ENCODE results near the gene HDAC9.

DNA sequence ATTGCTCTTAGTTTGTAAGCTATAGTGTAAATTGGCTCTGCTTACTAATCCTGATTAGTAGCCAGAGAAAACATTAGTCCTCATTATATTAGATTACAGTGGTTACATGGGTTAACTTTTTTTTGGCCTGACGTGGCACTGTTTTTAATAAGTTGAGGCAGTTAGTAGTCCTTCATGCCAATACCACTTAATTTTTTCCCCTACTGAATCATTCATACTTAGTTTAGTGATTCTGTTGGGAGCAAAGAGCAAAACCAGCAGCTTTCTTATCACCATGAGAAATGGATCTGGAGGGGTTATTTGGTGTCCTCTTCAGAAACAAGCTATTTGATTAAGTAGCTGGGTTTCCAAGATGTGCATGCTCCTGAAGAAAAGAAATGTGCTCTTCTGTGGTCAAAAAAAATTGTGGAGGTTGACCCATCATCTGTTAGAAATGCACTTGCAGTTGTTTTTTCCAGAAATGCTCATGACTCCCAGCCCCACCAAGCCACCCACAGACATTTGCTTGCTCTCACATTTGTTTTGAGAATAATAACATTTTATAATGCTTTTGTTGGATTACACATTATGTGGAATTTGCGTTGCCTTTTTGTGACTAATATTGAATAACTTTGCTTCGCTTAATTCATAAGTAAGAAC is 258.5 kb downstream of the HDAC9 start:
- TF ChIP-seq, protein P1, sequence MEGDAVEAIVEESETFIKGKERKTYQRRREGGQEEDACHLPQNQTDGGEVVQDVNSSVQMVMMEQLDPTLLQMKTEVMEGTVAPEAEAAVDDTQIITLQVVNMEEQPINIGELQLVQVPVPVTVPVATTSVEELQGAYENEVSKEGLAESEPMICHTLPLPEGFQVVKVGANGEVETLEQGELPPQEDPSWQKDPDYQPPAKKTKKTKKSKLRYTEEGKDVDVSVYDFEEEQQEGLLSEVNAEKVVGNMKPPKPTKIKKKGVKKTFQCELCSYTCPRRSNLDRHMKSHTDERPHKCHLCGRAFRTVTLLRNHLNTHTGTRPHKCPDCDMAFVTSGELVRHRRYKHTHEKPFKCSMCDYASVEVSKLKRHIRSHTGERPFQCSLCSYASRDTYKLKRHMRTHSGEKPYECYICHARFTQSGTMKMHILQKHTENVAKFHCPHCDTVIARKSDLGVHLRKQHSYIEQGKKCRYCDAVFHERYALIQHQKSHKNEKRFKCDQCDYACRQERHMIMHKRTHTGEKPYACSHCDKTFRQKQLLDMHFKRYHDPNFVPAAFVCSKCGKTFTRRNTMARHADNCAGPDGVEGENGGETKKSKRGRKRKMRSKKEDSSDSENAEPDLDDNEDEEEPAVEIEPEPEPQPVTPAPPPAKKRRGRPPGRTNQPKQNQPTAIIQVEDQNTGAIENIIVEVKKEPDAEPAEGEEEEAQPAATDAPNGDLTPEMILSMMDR (IDR thresholded peaks at IDR 0.05; ENCODE audit: low read depth, low read length, poor library complexity, severe bottlenecking), result no peak
- no peak for TF ChIP-seq EZH2phosphoT487 (IDR thresholded peaks at IDR 0.05; ENCODE audit: borderline replicate concordance, low read length)

Measured in DOHH2 (cell line).